Motor neuron (in vitro differentiated cells): ENCODE measurements around the gene GPR89B. TPM values are rescaled to one million over a fixed set of nuclear protein-coding genes. Genes with fewer than 3 reads are reported as not detected.
"Not testable (repeated sequence)": the region's sequence is repeated elsewhere in the genome, so short reads cannot be mapped to it uniquely, and the experiment has no call there.

ENCODE experiments used
- ATAC-seq, 8 experiments: fragments of 200-7000 bp; cut with Tn5 transposase; replicated peaks in 6 of 8; 2 replicates each; pipeline ENCODE4 v1.8.0; 2021; ENCODE audit warnings: mild to moderate bottlenecking in 8 of 8, moderate library complexity in 8 of 8
- H3K27ac ChIP-seq, 2 donors: fragments of 250-450 bp; sonication (Bioruptor Pico); 2 replicates each; pipeline ENCODE4 v1.9.0; 2021; ENCODE audit warnings: antibody characterized with exemption in 2 of 2, mild to moderate bottlenecking in 2 of 2, moderate library complexity in 1 of 2
- H3K4me1 ChIP-seq, 2 donors: fragments of 250-450 bp; sonication (Bioruptor Pico); replicated peaks in 1 of 2; 2 replicates each; pipeline ENCODE4 v1.6.1; 2021; ENCODE audit warnings: antibody characterized with exemption in 2 of 2, mild to moderate bottlenecking in 2 of 2, moderate library complexity in 1 of 2
- H3K4me3 ChIP-seq, 5 donors: fragments of 250-450 bp; sonication (Bioruptor Pico); 2 replicates each; pipeline ENCODE4 v1.9.0; 2021; ENCODE audit warnings: antibody characterized with exemption in 5 of 5, mild to moderate bottlenecking in 5 of 5, moderate library complexity in 4 of 5
- WGBS, 10 experiments: fragments of 450-650 bp; shearing (Covaris generic); methylation state at CpG; one replicate each; pipeline ENCODE4 v1.0.0; 2022; 5-methylcytosine and 5-hydroxymethylcytosine counted together
- in situ Hi-C, 9 experiments: fragments of 400-800 bp; cut with MboI; loops; one replicate each; pipeline ENCODE4 v1.15.0; 2021; ENCODE audit warnings: low sequenced_read_pairs in 9 of 9, low pct_unique_long_range_greater_than_20kb in 2 of 9; ENCODE audit not compliant: unreplicated experiment in 9 of 9
- total RNA-seq, 8 experiments: library from RNA; unstranded; fragments of 300-600 nt; gene quantifications; 2 replicates each; pipeline versions ENCODE4 v1.2.3 to v1.2.4, GENCODE V29; 2022

The GPR89B gene
- 10 to 100 TPM; 15.9 to 28.1 (median 23.2) TPM for total RNA-seq

- H3K4me1 ChIP-seq, in situ Hi-C loops: not testable (repeated sequence)
- 0% methylated on average over 1 to 12 of the region's 72 CpGs; no CpG with 5 or more reads in 8 of the 10 experiments for WGBS, 10 experiments
- peak; percentile 94 to 99 (median 98) for ATAC-seq
- H3K4me3 ChIP-seq = peak within 1 kb of the TSS; percentile 72 to 91 (median 82)
- peak within 1 kb of the TSS; percentile 53 to 57 for H3K27ac ChIP-seq
Measured at GRCh38 chr1:147928236-147929132, at the start of gene GPR89B. TSS of gene GPR89B (plus strand) at chr1:147928420. CDS start at chr1:147928537, 117 bp downstream.

GRCh38 chr1:147879911-147880310, 48.3 kb upstream of the GPR89B start:
- Histone ChIP-seq H3K4me3 (no peak overlapping the region), H3K27ac (no peak overlapping the region), H3K4me1 (no peaks in the 10 kb centered on the region)
- in situ Hi-C loops = loop anchor here in 8 of 9 experiments (10.0 to 25.0 kb wide), 10 partner anchors 115 to 618 kb away; partner anchors contain the start of genes ACP6 (in 1 of the 8) and GJA5 (in 1 of the 8)
- no peak for ATAC-seq

- in situ Hi-C loops = loop anchor here in 8 of 9 experiments (10.0 to 25.0 kb wide), 10 partner anchors 118 to 620 kb away; partner anchors contain the start of genes ACP6 (in 1 of the 8) and GJA5 (in 1 of the 8)
- ATAC-seq = no peak
- H3K4me1 ChIP-seq = no peaks in the 10 kb centered on the region
- H3K4me3 ChIP-seq = no peak overlapping the region
- 25 to 100% (median 79%) methylated on average over 2 of the region's 2 CpGs for WGBS, 10 experiments
- H3K27ac ChIP-seq = no peak overlapping the region
Measured at GRCh38 chr1:147882535-147882934, 45.7 kb upstream of the GPR89B start.

GRCh38 chr1:147890177-147890790, 37.9 kb upstream of the GPR89B start:
- Histone ChIP-seq H3K27ac (no peak overlapping the region), H3K4me1 (peaks cover 10 to 16% of the 10 kb centered on the region in 2 donors), H3K4me3 (no peak overlapping the region)
- ATAC-seq = peak; percentile 84 to 100 (median 99)
- 0 to 6% (median 3%) methylated on average over 1 to 10 of the region's 12 CpGs; no CpG with 5 or more reads in 2 of the 10 experiments for WGBS, 10 experiments
- in situ Hi-C loops = loop anchor here (5.0 to 25.0 kb wide), 9 partner anchors 153 to 628 kb away; partner anchors contain the start of gene ACP6 (in 1 of the 9)

GRCh38 chr1:147891088-147891487, 37.1 kb upstream of the GPR89B start:
- WGBS, 10 experiments = 0 to 100% (median 53%) methylated on average over 1 to 5 of the region's 5 CpGs; no CpG with 5 or more reads in 3 of the 10 experiments
- in situ Hi-C loops = loop anchor here (5.0 to 25.0 kb wide), 9 partner anchors 154 to 629 kb away; partner anchors contain the start of gene ACP6 (in 1 of the 9)
- ATAC-seq = peak in 5 of 8 experiments; percentile 19 to 52 (median 38)
- Histone ChIP-seq H3K27ac (no peak overlapping the region), H3K4me1 (peaks cover 10 to 16% of the 10 kb centered on the region in 2 donors), H3K4me3 (no peak overlapping the region)

- Histone ChIP-seq H3K27ac (no peak overlapping the region), H3K4me3 (no peak overlapping the region), H3K4me1 (peaks cover 14 to 23% of the 10 kb centered on the region in 2 donors)
- ATAC-seq = peak in 7 of 8 experiments; percentile 9 to 34 (median 23)
- WGBS, 10 experiments = 0 to 89% (median 82%) methylated on average over 1 to 5 of the region's 5 CpGs; no CpG with 5 or more reads in 3 of the 10 experiments
- in situ Hi-C loops = loop anchor here (5.0 to 25.0 kb wide), 9 partner anchors 155 to 630 kb away; partner anchors contain the start of gene ACP6 (in 1 of the 9)
Measured at GRCh38 chr1:147892216-147892615, 36.0 kb upstream of the GPR89B start.

DNA sequence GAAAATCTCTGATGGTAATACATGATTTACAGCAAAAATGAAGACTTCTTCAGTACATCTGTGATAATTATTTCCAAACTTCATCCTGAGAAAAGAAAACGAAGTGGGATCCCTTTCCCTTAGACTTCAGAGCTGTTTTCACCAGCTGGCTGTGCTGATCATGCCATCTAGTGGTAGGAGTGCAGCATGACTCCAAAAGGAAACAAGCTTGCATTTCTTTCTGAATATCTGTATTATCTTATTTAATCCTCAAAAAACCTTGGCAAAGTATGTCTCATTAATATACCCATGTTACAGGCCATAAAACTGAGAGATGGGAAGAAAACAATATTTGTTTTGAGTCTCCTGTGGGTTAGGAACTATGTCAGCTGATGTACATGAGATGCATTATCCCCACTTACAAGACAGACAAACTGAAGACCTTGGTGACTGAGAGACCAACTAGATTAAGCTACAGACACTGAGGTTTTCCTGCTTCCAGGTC, 35.4 kb upstream of the GPR89B start:
- H3K27ac ChIP-seq = no peak overlapping the region
- H3K4me3 ChIP-seq = no peak overlapping the region
- in situ Hi-C loops = loop anchor here (5.0 to 25.0 kb wide), 9 partner anchors 155 to 630 kb away; partner anchors contain the start of gene ACP6 (in 1 of the 9)
- WGBS, 10 experiments = 0 to 17% (median 0%) methylated on average over 1 of the region's 1 CpG; no CpG with 5 or more reads in 4 of the 10 experiments
- ATAC-seq = peak in 3 of 8 experiments; percentile 4 to 9 (median 6)
- H3K4me1 ChIP-seq = peaks cover 18 to 28% of the 10 kb centered on the region in 2 donors

- no peak overlapping the region for H3K27ac ChIP-seq
- ATAC-seq = peak in 3 of 8 experiments; percentile 51 to 67 (median 66)
- peaks cover 18 to 29% of the 10 kb centered on the region in 2 donors for H3K4me1 ChIP-seq
- no peak overlapping the region for H3K4me3 ChIP-seq
- in situ Hi-C loops = loop anchor here (10.0 to 25.0 kb wide), 8 partner anchors 158 to 633 kb away; partner anchors contain the start of gene ACP6 (in 1 of the 9)
- 11 to 89% (median 78%) methylated on average over 1 to 4 of the region's 4 CpGs; no CpG with 5 or more reads in 1 of the 10 experiments for WGBS, 10 experiments
Measured at GRCh38 chr1:147895123-147895522, 33.1 kb upstream of the GPR89B start.

GRCh38 chr1:147897029-147897752, 31.0 kb upstream of the GPR89B start:
- Histone ChIP-seq H3K4me3 (no peak overlapping the region), H3K4me1 (peaks cover 11 to 18% of the 10 kb centered on the region in 2 donors), H3K27ac (no peak overlapping the region)
- peak; percentile 18 to 84 (median 54) for ATAC-seq
- in situ Hi-C loops = loop anchor here (10.0 to 25.0 kb wide), 8 partner anchors 160 to 635 kb away; partner anchors contain the start of gene ACP6 (in 1 of the 9)
- 0 to 40% (median 26%) methylated on average over 1 to 4 of the region's 8 CpGs; no CpG with 5 or more reads in 2 of the 10 experiments for WGBS, 10 experiments

DNA sequence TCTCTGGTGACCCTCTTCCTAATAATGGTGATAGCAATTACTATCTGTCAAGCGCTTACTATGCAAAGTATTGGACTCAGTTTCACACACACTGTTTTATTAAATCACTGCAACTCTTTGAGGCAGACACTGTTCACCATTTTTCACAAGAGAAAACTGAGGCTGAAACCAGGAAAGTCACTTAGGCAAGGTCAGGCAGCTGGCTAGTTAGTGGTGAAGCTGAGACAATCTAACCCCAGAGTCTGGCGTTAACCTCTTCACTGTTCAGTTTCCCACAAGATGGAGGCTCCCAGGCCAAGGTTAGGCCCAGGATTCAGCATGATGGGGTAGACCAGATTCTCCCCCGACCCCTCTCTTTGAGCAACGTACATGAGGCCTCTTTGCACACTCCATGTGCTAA, 30.4 kb upstream of the GPR89B start:
- 50 to 100% (median 74%) methylated on average over 1 to 4 of the region's 4 CpGs; no CpG with 5 or more reads in 3 of the 10 experiments for WGBS, 10 experiments
- H3K4me3 ChIP-seq = no peak overlapping the region
- in situ Hi-C loops = loop anchor here (10.0 to 25.0 kb wide), 8 partner anchors 160 to 635 kb away; partner anchors contain the start of gene ACP6 (in 1 of the 9)
- no peak overlapping the region for H3K27ac ChIP-seq
- H3K4me1 ChIP-seq = peaks cover 8 to 16% of the 10 kb centered on the region in 2 donors
- ATAC-seq = no peak

GRCh38 chr1:147902253-147902845, 25.9 kb upstream of the GPR89B start, which contains the start of gene GJA8:
TSS of gene GJA8 (plus strand) at chr1:147902795. CDS start at chr1:147907956, 5,161 bp downstream.
- Histone ChIP-seq H3K4me1 (peaks cover 2 to 9% of the 10 kb centered on the region in 2 donors), H3K27ac (no peak within 1 kb of the TSS), H3K4me3 (no peak within 1 kb of the TSS)
- in situ Hi-C loops = no loop called here
- WGBS, 10 experiments = 30 to 94% (median 78%) methylated on average over 1 to 7 of the region's 7 CpGs; no CpG with 5 or more reads in 2 of the 10 experiments
- ATAC-seq = peak in 1 of 8 experiments; percentile 24
